GM19463 (cell line): ENCODE data around the gene ANKRD55.

ENCODE experiments used
- ATAC-seq: cut with Tn5 transposase; IDR thresholded peaks from one replicate; pipeline ENCODE4 v1.9.1; 2021; ENCODE audit warnings: mild to moderate bottlenecking, moderate library complexity; ENCODE audit not compliant: unreplicated experiment

ANKRD55 gene

GRCh38 chr5:56054666-56055065 lies 178.5 kb downstream of the ANKRD55 start:
- ATAC-seq = no peak

DNA sequence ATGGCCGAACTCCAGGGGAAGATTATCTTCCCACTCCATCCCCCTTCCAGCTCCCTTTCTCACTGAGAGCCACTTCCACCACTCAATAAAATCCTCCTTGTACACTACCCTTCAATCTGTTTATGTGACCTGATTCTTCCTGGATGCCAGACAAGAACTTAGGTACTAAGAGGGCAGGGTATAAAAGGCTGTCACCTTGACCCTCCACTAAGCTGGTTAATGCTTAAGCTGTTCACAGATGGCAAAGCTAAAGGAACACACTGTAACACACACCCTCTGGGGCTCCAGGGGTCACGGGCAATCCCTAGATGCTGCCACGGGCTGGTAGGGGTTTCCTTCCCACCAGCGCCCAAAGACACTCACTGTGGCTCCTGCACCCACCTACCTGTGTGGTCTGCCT lies 179.8 kb downstream of the ANKRD55 start:
- ATAC-seq = no peak

GRCh38 chr5:56052735-56053134 lies 180.4 kb downstream of the ANKRD55 start:
- ATAC-seq = no peak

DNA sequence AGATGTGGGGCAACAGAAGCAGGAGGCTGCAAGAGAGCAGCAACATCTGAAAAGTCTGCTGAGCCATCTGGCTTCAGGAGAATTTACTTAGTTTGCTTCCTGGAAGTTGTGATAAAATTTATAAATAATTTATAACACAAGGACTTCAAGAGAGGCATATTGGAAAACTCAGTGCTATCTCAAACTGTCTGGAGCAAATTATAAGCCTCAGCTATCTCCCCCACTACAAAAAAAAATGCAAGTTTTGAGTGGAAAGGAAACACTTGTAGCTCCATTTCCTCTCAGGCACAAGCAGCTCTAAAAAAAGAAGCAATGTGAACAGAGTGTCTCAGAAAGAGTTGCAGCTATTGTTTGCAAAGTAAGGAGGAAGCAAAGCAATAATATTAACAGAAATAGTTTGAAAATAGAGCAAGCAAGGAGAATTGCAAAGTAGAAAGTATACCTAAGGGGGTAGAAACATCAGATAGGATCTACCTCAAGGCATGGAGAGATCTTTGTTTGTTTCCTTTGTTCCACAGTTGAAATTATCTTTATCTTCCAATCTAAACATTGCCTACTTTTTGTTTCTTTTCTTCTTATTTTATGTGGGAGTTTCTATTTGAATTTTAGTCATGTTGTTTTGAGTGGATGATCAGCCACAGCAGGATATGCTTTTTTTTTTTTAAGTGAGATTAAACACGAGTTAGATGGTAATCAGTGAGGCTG lies 182.4 kb downstream of the ANKRD55 start:
- ATAC-seq = no peak
